Activated CD4-positive, alpha-beta T cell treated with anti-CD3 and anti-CD28 coated beads, Interleukin-2, amount 50 U/mL, for 1 hour (primary cell): ENCODE results near the gene RBP2.
"Not testable (repeated sequence)": the region's sequence is repeated elsewhere in the genome, so short reads cannot be mapped to it uniquely, and the experiment has no call there.

ENCODE experiments used
- DNase-seq: peaks from one replicate; pipeline ENCODE4 v3.0.0-alpha.2; 2020

RBP2 gene

DNA sequence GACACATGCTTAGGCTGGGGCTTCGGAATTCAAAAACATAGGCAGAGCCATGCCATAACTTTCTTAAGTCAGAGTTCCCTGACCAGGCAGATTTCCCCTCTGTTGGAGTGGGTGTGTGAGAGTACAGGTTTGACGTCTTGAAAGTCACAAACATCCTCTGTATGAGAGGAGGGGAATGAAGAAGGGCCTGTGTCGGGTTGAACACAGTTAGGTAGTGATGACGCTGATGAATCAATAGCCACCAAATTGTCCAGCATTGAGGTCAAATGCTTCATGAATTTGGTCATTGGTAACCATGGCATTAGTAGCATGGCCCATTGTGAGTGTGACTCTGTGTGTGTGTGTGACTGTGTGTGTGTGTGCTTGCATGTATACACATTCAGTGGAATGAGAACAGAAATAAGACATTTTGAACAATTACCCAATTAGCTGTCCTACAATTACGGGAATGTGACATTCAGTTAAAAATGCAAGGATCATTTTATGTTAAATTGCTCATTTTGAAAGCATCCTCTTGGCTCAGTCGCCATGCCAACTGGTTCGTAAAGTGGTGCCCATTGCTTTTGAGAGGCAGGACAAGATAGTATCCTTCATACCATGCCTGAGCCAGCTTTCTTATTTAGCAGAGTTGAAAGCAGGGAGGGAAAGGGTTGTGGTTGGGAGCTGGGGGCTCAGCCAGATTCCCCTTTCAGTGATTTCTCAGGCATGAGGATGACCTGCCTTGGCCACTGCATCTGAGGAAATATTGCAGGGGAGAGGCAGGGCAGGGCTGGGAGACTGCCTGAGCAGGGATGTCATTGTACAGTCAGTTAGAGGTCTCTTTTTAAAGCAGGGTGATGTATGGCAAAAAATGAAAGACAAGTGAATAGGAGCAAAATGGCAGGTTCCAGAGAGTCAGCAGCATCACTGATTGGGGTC, 35.4 kb downstream of the RBP2 start:
- DNase-seq = no peak

DNA sequence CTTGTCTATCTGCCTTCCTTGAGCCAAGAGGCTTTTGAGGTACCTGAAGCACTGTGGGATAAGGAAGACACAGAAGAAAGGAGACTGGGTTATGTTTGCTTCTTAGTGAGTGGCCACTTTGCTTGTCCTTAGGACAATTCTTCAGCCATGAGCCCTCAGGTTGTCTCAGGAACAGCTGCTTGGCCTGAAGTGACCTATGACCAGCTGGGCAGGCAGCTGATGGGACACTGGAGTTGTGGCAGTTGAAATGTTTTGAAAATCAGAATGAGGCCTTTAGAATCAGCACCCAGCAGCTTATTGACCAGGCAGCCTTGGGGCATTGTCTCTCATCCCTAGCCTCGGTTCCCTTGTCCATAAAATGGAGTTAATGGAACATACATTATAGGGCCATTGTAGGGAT, 37.0 kb downstream of the RBP2 start:
- no peak for DNase-seq

DNA sequence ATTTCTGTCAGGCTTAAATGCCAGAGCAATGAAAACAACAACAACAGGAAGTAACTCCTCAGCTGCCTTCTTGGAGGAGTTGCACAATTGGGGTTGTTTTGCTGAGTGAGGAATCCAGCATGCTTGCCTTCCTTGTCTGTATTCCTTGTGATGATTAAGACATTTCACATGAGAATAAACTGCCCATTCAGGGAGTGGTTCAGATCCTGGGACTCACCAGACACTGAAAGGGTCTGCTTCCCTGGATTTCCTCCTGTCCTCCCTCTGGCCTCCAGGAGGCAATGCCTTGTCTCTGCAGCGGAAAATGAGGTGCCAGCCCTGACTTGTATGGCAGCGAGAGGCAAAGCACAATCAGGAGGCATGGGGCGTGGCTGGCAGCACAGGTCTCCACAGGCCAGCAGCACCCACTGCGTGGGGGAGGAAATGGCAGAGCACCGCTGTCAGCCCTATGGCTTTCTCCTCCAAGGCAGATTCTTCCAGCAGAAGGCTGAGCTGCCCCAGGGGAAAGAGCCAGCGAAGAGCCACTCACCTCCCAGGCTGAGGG, 41.5 kb downstream of the RBP2 start:
- DNase-seq = no peak

DNA sequence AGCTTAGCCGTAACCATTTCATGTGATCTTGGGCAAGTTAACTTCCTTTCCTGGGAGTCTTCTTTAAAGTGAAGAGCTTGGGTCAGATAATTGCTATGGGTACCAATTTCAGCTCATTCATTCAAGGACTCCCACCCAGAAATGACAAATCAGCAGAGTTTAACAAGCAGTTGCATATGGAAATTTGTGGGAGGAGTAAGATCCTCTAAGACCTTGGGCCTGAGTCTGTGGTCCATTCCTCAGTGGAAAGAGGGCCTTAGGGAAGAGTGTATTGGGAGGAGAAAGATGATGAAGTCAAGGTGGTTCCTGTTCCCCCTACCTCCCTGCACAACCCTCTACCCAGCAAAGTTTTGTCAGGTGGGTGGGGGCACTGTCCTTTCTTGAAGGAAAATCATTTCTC, 42.1 kb downstream of the RBP2 start:
- DNase-seq = no peak

DNA sequence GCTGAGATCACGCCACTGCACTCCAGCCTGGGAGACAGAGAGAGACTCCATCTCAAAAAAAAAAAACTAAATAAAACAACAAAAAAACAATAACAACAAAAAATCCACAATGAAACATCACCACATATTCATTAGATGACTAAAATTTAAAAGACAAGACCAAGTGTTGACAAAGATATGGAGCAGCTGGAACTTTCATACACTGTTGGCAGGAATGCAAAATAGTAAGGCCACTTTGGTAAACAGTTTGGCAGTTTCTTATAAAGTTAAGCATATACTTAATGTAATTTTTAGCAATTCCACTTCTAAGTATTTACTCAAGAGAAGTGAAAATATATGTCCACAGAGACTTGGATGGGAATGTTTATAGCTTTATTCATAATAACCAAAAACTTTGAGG, 43.2 kb downstream of the RBP2 start:
- DNase-seq = no peak

DNA sequence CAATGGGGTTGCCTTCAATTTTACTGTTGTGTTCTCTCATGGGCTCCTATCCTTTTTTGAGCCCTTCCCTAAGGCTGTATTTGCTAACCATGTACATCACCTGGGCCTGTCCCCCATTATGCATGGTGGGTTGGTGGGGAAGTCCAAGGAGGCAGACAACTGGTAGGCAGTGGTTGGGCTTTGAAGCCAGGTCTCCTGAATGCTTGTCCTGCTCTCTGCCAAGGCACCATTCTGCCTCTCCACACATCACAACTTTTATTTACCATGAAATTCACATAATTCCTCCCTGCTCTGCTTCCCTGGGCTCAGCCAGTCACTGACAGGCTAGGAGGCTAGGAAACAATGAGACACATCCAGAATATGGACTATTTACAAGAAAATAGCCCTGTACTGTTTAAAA, 45.8 kb downstream of the RBP2 start:
- no peak for DNase-seq

DNA sequence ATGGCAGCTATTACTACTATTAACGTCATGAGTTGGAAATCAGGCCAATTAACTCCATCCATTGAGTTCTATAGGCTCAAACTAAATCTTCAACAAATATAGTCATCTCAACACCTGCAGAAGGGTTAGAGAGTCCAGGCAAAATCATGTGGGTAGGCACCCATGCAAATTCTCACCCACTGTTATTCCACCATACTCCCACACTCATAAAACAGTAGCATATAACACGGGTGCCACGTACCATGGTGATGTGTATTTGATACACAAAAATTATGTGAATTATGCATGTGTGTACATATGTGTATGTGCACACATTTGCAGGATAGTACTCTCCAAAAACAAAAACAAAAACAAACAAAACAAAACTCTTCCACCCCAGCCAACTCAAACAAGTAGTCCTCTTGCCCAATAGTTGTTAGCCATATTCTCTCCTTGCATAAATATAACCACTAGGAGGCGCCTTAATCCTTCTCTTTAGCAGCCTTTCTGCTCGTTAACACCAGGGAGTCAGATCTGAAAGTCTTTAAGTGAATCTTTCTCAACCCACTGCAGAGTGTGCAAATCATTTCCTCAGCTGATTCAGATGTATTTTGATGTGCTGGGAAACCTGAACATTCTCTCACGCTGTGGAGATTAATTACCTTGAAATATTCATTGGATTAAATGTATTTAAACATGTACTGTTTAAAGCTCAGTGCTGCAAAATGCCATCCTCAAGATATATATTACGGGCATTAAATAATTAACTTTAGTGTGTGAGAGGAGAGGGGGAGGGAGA, 48.8 kb downstream of the RBP2 start:
- DNase-seq = no peak

DNA sequence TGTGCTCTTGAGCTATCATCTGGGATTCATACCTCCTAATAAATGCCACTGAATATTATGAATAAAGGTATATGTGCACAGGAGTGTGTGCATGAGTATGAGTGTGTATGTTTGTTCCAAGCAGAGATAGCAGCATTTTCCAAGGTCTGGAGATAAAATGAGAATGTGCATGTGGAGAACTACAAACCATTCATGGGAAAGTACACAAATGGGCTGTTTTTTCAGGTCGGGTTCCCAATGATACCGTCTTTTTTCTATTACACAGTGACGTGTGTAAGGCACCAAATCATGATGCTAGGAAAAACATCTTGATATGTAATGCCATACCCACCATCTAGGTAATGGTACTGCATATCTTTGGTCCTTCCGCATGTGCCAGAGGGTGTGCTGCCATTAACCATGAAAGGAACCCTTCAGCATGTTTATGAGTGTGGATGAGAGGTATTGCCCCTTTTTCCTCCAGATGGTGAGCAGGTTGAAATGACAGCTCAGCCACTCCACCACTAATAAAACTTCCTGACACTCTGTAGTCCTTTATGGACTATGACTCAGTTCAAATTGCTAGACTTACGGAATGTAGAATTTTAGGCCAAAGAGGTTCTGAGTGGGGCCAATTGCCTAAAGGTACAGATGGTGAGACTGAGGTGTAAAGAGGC, 50.4 kb downstream of the RBP2 start:
- DNase-seq = no peak

DNA sequence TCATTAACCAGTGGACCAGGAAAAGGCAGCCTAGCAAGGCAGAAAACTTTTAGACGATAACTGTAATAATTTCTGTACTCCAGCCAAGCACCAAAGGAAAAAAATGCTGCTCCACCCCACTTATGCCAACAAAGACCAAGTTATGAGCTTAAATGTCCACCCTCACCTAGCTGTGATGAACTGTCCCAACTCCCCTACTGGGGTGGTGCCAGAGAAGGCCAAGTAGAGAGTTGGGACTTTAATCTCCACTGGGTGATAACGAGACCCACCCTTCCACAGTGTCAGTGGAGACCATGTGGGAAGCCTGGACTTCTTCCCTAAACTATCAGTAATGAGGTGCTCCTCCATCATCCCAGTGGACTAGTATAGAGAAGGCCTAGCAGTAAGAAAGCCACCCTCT, 53.1 kb downstream of the RBP2 start:
- no peak for DNase-seq

DNA sequence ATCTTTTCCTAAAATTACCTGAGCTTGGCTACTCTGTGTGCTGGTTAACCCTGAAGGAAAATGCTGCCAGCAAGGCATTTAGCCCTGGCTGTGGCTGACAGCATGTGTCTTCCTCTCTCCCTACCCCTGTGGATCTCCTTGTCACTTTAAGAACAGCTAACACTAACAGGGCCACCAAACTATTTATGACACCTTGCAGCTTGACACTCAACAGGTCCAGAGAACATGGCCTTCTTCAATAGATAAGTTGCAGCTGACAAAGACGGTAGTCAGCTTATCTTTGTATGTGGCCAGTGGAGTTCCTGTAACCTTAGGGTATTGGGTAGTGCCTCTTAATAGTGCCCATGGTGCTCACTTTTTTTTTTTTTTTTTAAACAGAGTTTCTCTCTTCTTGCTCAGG, 54.9 kb downstream of the RBP2 start:
- DNase-seq = no peak

DNA sequence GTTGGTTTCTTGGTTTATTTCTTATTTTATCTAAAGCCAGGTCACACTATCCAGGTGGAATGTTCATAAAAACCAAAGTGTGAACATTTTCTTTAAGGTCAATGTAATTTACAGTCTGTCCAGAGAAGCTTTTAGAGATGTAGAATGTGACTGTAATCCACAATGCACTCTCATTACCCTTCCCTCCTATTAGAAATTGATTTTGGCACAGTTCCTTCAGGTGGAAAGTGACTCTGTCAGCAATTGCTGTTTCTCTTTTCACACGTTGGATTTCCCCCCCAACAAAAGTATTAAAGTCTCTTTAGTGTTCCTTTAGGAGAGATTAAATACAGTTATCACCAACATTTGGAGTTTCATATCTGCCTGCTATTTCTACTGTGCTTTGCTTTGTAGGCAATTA, 55.3 kb downstream of the RBP2 start:
- no peak for DNase-seq

DNA sequence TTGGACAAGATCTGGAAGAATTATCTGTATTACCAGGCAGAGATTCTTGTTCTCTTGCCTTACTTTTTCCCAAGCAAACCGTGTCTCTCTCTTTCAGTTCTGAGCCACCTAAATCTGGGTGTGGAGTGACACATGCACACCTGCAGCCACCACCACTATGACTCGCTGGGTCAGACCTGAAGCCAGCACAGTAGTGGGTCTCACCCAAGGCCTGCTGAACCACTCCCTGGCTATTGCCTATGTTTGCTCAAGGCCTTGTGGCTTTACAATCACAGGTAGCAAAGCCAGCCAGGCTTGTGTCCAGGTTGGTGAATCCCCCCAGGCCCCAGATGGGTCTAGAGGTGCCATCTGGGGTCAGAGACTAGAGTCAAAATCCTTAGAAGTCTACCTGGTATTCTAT, 58.2 kb downstream of the RBP2 start:
- DNase-seq = no peak

DNA sequence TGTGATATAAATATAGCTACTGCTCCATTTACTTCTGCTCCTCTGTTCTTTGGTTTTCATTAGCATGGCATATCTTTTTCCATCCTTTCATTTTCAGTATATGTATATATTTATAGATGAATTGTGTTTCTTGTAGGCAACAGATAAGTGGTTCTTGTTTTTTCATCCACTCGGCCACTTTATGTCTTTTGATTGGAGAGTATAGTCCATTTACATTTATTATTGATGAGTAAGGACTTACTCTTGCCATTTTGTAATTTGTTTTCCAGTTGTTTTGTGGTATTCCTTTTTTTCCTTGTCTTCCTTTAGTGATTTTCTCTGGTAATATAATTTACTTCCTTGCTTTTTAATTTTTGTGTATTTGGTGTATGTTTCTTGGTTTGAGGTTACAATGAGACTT, 60.0 kb downstream of the RBP2 start:
- no peak for DNase-seq

DNA sequence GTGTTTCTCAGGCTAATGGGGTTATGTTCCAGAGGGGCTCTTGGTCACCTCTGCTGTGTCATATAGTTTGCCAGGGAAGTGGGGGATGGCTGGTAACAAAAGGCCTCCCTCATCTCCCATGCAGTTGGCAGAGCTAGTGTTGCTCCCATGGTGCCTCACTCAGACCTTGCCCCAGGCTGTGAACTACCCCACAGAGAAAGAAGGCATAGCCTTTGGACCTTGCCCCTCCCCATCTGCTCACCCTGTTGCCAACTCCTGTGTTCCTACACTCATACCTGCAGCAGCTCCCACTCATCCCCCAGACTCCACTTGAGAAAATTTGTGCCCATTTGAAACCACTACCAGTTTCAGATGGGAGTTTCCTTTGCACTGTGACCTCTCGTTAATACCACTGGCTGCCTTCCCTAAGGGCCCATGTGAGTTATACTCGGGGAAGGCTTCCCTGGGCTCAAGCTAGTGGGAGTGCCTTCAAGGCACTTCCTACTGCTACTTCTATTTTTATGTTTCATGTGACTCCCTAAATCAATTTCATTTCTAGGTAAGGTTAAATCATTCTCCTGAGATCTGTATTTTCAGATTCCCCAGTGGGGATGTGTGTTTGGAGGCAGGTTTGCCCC, 61.6 kb downstream of the RBP2 start:
- DNase-seq = no peak

DNA sequence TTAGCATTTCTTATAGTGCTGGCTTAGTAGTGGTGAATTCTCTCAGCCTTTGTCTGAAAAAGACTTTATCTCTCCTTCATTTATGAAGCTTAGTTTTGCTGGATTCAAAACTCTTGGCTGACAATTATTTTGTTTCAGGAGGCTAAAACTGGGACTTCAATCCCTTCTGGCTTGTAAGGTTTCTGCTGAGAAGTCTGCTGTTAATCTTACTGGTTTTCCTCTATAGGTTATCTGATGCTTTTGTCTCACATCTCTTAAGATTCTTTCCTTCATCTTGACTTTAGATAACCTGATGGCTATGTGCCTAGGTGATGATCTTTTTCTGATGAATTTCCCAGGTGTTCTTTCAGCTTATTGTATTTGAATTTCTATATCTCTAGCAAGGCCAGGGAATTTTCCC, 63.4 kb downstream of the RBP2 start:
- not testable (repeated sequence) for DNase-seq
